GM13976 (cell line): ENCODE measurements around the gene ABCC4.

ENCODE experiments used
- DNase-seq: peaks from one replicate; pipeline ENCODE4 v3.0.0; 2012; ENCODE audit warnings: low spot score
- CTCF ChIP-seq: IDR thresholded peaks from 2 replicates; pipeline ENCODE4 v1.5.1; 2012; ENCODE audit warnings: borderline replicate concordance, mild to moderate bottlenecking; ENCODE audit not compliant: insufficient read depth; ENCODE audit errors: extremely low read depth, missing control alignments, control extremely low read depth
- in situ Hi-C: fragments of 300-500 bp; cut with MboI; formaldehyde crosslinking; loops from one replicate; pipeline ENCODE4 v1.12.0; 2022; ENCODE audit warnings: low sequenced_read_pairs, mixed read lengths, inconsistent platforms; ENCODE audit not compliant: unreplicated experiment

The ABCC4 gene

GRCh38 chr13:95020298-95020987 lies 280.8 kb downstream of the ABCC4 start:
- no peak for DNase-seq
- in situ Hi-C loops = no loop called here
- no peak for TF ChIP-seq CTCF

GRCh38 chr13:95019886-95020285 lies 281.4 kb downstream of the ABCC4 start:
- in situ Hi-C loops = no loop called here
- no peak for TF ChIP-seq CTCF
- no peak for DNase-seq

GRCh38 chr13:95007322-95007721 lies 293.9 kb downstream of the ABCC4 start:
- no peak for DNase-seq
- TF ChIP-seq CTCF = no peak
- in situ Hi-C loops = no loop called here

- TF ChIP-seq CTCF = no peak
- in situ Hi-C loops = no loop called here
- DNase-seq = no peak
Measured at GRCh38 chr13:95005300-95005699, 296.0 kb downstream of the ABCC4 start.

GRCh38 chr13:95003019-95003813 lies 298.0 kb downstream of the ABCC4 start:
- in situ Hi-C loops = no loop called here
- peak; percentile 24 for DNase-seq
- no peak for TF ChIP-seq CTCF

- TF ChIP-seq CTCF = peak; percentile 1
- no peak for DNase-seq
- in situ Hi-C loops = no loop called here
Measured at GRCh38 chr13:95002126-95002525, 299.1 kb downstream of the ABCC4 start.
